Endothelial cell of umbilical vein (primary cell): ENCODE results near the gene SOX5.
"Not testable (repeated sequence)": the region's sequence is repeated elsewhere in the genome, so short reads cannot be mapped to it uniquely, and the experiment has no call there.

Experiments
- EZH2 ChIP-seq: IDR thresholded peaks from 2 replicates; pipeline ENCODE4 v1.6.1; 2012; ENCODE audit warnings: borderline replicate concordance, low read depth, mild to moderate bottlenecking, moderate library complexity, low read length, inconsistent platforms; ENCODE audit not compliant: severe bottlenecking
- FOS ChIP-seq: IDR thresholded peaks from 2 replicates; pipeline ENCODE4 v1.6.1; 2011; ENCODE audit warnings: mild to moderate bottlenecking, low read length, moderate library complexity, borderline replicate concordance; ENCODE audit not compliant: insufficient read depth
- GATA2 ChIP-seq: IDR thresholded peaks from 2 replicates; pipeline ENCODE4 v1.7.0; 2011; ENCODE audit warnings: low read depth, mild to moderate bottlenecking, moderate library complexity, mixed read lengths, low read length; ENCODE audit not compliant: insufficient read length, insufficient read depth
- JUN ChIP-seq: IDR thresholded peaks from 2 replicates; pipeline ENCODE4 v1.6.1; 2011; ENCODE audit warnings: borderline replicate concordance, low read depth; ENCODE audit not compliant: insufficient read length, insufficient read depth
- MYC ChIP-seq: IDR thresholded peaks from one replicate; pipeline ENCODE4 v1.6.1; 2011; ENCODE audit warnings: mild to moderate bottlenecking, low read depth, low read length
- POLR2A ChIP-seq: IDR thresholded peaks from 2 replicates; pipeline ENCODE4 v1.6.1; 2012; ENCODE audit warnings: low read depth, mild to moderate bottlenecking, control low read depth, low read length
- POLR2AphosphoS5 ChIP-seq: IDR thresholded peaks from 2 replicates; pipeline ENCODE4 v1.6.1; 2012; ENCODE audit warnings: low read depth, mild to moderate bottlenecking, control low read depth, low read length, moderate library complexity; ENCODE audit not compliant: insufficient read depth
- TF ChIP-seq, protein P1 (sequence below), 2 donors: IDR thresholded peaks; 1 replicate in 1 of 2; 2 replicates in 1 of 2; pipeline ENCODE4 v1.5.1; 2011; ENCODE audit warnings: low read length in 2 of 2, mild to moderate bottlenecking in 2 of 2, moderate library complexity in 2 of 2, control low read depth in 1 of 2, inconsistent platforms in 1 of 2, low read depth in 1 of 2; ENCODE audit not compliant: insufficient read depth in 1 of 2; ENCODE audit errors: extremely low read depth in 1 of 2
- TF ChIP-seq, protein P2 (sequence below): IDR thresholded peaks from 2 replicates; pipeline ENCODE4 v1.6.1; 2011; ENCODE audit not compliant: insufficient read depth, insufficient read length

- TF ChIP-seq, protein P1, sequence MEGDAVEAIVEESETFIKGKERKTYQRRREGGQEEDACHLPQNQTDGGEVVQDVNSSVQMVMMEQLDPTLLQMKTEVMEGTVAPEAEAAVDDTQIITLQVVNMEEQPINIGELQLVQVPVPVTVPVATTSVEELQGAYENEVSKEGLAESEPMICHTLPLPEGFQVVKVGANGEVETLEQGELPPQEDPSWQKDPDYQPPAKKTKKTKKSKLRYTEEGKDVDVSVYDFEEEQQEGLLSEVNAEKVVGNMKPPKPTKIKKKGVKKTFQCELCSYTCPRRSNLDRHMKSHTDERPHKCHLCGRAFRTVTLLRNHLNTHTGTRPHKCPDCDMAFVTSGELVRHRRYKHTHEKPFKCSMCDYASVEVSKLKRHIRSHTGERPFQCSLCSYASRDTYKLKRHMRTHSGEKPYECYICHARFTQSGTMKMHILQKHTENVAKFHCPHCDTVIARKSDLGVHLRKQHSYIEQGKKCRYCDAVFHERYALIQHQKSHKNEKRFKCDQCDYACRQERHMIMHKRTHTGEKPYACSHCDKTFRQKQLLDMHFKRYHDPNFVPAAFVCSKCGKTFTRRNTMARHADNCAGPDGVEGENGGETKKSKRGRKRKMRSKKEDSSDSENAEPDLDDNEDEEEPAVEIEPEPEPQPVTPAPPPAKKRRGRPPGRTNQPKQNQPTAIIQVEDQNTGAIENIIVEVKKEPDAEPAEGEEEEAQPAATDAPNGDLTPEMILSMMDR (IDR thresholded peaks at IDR 0.05; ENCODE audit: extremely low read depth in 1 of 2, insufficient read depth in 1 of 2, low read depth in 1 of 2, low read length in 2 of 2) = not testable (repeated sequence)
- TF ChIP-seq, protein P2, sequence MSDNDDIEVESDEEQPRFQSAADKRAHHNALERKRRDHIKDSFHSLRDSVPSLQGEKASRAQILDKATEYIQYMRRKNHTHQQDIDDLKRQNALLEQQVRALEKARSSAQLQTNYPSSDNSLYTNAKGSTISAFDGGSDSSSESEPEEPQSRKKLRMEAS = not testable (repeated sequence)
- TF ChIP-seq POLR2A, EZH2, POLR2AphosphoS5, GATA2, JUN, FOS, MYC: not testable (repeated sequence)
Observed at GRCh38 chr12:23876618-23877017, 72.9 kb downstream of the SOX5 start.
